ENCODE data around the gene BABAM2. TPM values are rescaled to one million over a fixed set of nuclear protein-coding genes. Genes with fewer than 3 reads are reported as not detected.
"Not testable (repeated sequence)": the region's sequence is repeated elsewhere in the genome, so short reads cannot be mapped to it uniquely, and the experiment has no call there.

BABAM2 gene
- total RNA-seq, 4 donors from 2014 or later, result 33.2 to 70.3 (median 38.6) TPM

DNA sequence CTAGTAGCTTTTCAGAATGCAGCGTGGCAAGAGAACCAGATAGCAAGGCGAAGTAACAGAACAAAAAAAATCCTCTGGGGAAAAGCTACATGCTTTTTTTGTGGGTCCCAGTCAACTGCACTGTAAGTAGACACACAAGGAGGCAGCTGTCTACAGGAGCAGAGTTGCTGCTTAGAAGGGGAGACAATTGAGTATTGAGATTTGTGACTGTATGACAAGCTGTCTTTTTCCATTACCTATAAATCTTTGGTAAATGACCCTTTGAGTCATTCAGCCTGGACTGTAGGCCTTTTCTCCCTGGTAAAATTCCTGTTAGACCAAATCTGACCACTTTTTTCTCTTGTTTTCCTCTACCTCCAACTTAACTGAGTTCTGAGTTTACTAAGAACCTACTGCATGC is 358.0 kb downstream of the BABAM2 start:
- TF ChIP-seq, protein P1, sequence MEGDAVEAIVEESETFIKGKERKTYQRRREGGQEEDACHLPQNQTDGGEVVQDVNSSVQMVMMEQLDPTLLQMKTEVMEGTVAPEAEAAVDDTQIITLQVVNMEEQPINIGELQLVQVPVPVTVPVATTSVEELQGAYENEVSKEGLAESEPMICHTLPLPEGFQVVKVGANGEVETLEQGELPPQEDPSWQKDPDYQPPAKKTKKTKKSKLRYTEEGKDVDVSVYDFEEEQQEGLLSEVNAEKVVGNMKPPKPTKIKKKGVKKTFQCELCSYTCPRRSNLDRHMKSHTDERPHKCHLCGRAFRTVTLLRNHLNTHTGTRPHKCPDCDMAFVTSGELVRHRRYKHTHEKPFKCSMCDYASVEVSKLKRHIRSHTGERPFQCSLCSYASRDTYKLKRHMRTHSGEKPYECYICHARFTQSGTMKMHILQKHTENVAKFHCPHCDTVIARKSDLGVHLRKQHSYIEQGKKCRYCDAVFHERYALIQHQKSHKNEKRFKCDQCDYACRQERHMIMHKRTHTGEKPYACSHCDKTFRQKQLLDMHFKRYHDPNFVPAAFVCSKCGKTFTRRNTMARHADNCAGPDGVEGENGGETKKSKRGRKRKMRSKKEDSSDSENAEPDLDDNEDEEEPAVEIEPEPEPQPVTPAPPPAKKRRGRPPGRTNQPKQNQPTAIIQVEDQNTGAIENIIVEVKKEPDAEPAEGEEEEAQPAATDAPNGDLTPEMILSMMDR (IDR thresholded peaks at IDR 0.05), result no peak
- no peak for TF ChIP-seq POLR2A (IDR thresholded peaks at IDR 0.05)
- Histone ChIP-seq H3K36me3 (no peaks in the 10 kb centered on the region), H3K4me3 (replicated peaks in 1 of 3) (no peak overlapping the region), H3K27me3 (no peaks in the 10 kb centered on the region), H3K27ac (no peak overlapping the region), H3K9me3 (no peaks in the 10 kb centered on the region), H3K4me1 (no peaks in the 10 kb centered on the region)
- 97 to 100% methylated on average over 2 of the region's 2 CpGs for WGBS, 2 donors
- no peak for DNase-seq
- intact Hi-C loops (cut with DNase I), result no loop called here

DNA sequence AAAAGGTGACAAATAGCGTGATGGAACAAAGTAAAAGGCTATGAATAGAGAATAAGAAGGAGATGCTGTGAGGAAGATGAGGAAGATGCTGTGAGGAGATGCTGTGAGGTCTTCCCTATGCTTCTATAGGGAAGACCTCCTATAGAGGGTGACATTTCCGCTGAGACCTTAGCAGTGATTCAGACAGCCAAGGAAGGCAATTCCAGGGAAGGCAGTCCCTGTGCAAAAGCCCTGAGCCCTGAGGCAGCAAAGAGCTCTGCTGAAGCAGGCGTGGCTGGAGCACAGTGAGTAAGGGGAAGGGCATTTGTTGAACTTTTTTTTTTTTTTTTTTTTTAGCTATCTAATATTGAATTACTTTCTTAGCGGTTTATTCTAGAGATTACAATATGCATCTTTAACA is 359.5 kb downstream of the BABAM2 start:
- Histone ChIP-seq H3K27me3 (no peaks in the 10 kb centered on the region), H3K36me3 (no peaks in the 10 kb centered on the region), H3K27ac (no peak overlapping the region), H3K4me3 (replicated peaks in 1 of 3) (no peak overlapping the region), H3K4me1 (no peaks in the 10 kb centered on the region), H3K9me3 (no peaks in the 10 kb centered on the region)
- no peak for TF ChIP-seq POLR2A (IDR thresholded peaks at IDR 0.05)
- TF ChIP-seq, protein P1 (IDR thresholded peaks at IDR 0.05), result no peak
- intact Hi-C loops (cut with DNase I), result no loop called here
- DNase-seq, result no peak
- WGBS, 2 donors, result 97% methylated on average over 4 of the region's 4 CpGs

DNA sequence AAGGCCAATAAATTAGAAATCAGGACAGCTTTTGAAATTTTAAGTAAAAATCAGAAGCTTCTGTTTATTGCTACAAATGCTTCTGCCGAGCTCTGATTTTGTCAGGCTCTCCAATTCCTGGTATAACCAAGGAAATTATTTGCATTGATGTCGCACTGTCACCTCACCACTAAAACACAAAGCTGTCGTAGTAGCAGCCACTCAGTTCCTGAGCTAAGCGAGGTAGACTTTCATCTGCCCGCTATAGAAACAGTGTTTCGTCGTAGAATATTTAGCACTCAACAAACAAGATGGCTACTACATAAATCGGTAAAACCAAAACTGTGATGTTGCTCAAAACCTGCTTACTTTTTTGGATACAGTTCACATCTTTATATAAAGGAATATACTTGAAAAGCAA is 360.8 kb downstream of the BABAM2 start:
- H3K4me3 ChIP-seq (replicated peaks in 1 of 3), result no peak overlapping the region
- H3K27me3 ChIP-seq, result no peaks in the 10 kb centered on the region
- no peaks in the 10 kb centered on the region for H3K4me1 ChIP-seq
- no peak overlapping the region for H3K27ac ChIP-seq
- TF ChIP-seq, protein P1 (IDR thresholded peaks at IDR 0.05), result no peak
- no peak for TF ChIP-seq POLR2A (IDR thresholded peaks at IDR 0.05)
- H3K36me3 ChIP-seq, result no peaks in the 10 kb centered on the region
- no peaks in the 10 kb centered on the region for H3K9me3 ChIP-seq
- DNase-seq, result no peak
- WGBS, 2 donors, result 83 to 89% methylated on average over 8 of the region's 8 CpGs
- intact Hi-C loops (cut with DNase I), result no loop called here

DNA sequence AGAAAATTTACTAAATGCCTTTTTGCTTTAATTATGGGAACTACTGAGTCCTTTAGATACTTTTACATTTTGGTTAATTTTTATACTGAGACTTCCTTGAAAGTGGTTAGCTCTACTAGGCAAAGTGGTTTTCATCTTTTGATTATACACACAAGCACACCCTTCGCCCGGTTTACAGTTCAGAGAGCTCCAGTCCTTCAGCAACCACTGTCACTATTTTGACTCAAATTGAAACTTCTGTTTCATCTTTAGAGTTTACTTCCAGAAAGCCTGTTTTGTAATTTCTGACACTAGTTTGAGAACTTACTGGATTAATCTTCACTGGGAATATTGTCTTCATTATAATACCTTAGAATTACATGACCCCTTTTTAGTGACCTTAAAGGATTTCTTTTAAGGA is 361.8 kb downstream of the BABAM2 start:
- intact Hi-C loops (cut with DNase I), result no loop called here
- Histone ChIP-seq H3K27ac (no peak overlapping the region), H3K4me3 (replicated peaks in 1 of 3) (no peak overlapping the region), H3K4me1 (no peaks in the 10 kb centered on the region), H3K9me3 (no peaks in the 10 kb centered on the region), H3K27me3 (no peaks in the 10 kb centered on the region), H3K36me3 (no peaks in the 10 kb centered on the region)
- DNase-seq, result no peak
- 84 to 85% methylated on average over 2 of the region's 2 CpGs for WGBS, 2 donors
- TF ChIP-seq POLR2A (IDR thresholded peaks at IDR 0.05), result no peak
- TF ChIP-seq, protein P1 (IDR thresholded peaks at IDR 0.05), result no peak

DNA sequence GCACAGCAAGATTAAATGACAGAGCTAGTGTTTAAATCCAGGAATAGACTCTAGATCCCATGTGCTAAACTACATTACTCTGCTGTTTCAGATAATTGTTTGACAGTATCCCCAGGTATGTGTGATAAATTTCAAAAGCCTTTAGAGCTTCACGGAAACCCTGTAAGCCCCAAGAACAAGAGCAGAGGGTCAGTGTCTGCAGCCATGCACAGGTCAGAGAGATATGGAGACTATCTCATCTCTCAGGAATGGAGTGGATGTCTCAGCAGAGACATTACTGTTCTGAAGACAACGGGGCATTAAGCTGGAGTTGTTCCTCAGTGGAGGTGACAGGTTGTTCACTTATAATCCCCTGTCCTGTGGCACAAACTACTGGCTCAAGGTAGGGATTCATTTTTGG is 363.0 kb downstream of the BABAM2 start:
- no peak overlapping the region for H3K27ac ChIP-seq
- H3K4me1 ChIP-seq, result no peaks in the 10 kb centered on the region
- H3K27me3 ChIP-seq, result no peaks in the 10 kb centered on the region
- no peaks in the 10 kb centered on the region for H3K9me3 ChIP-seq
- H3K4me3 ChIP-seq (replicated peaks in 1 of 3), result no peak overlapping the region
- no peaks in the 10 kb centered on the region for H3K36me3 ChIP-seq
- TF ChIP-seq POLR2A (IDR thresholded peaks at IDR 0.05), result no peak
- TF ChIP-seq, protein P1 (IDR thresholded peaks at IDR 0.05), result no peak
- intact Hi-C loops (cut with DNase I), result no loop called here
- no peak for DNase-seq
- WGBS, 2 donors, result 90 to 96% methylated on average over 2 of the region's 2 CpGs

DNA sequence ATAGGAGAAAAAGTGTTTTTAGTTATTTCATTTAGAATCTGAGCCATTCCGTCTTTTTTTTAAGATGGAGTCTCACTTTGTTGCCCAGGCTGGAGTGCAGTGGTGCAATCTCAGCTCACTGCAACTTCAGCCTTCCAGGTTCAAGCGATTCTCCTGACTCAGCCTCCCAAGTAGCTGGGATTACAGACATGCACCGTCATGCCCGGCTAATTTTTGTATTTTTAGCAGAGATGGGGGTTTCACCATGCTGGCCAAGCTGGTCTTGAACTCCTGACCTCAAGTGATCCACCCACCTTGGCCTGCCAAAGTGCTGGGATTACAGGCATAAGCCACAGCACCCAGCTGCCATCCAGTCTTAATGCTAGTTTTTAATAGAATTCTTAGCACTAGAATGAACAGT is 364.7 kb downstream of the BABAM2 start:
- H3K36me3 ChIP-seq; H3K9me3 ChIP-seq; H3K27ac ChIP-seq; H3K4me1 ChIP-seq; H3K4me3 ChIP-seq (replicated peaks in 1 of 3); DNase-seq; intact Hi-C loops (cut with DNase I); H3K27me3 ChIP-seq: not testable (repeated sequence)
- 93 to 96% methylated on average over 4 of the region's 4 CpGs for WGBS, 2 donors

Data from thyroid gland (tissue), 4 donors.